Measurements from ENCODE around the gene PPP1R3F. TPM values are rescaled to one million over a fixed set of nuclear protein-coding genes. Genes with fewer than 3 reads are reported as not detected.

Gene PPP1R3F
- total and polyA plus RNA-seq, 7 experiments from 2014 or later, result 8.9 to 16.3 (median 9.7) TPM

GRCh38 chrX:49254639-49255038 lies 15.0 kb upstream of the PPP1R3F start:
- Mint-ChIP-seq H3K9me3 (no peaks in the 10 kb centered on the region), H3K27me3 (no peaks in the 10 kb centered on the region), H3K4me3 (no peak overlapping the region), H3K4me1 (peaks cover 5 to 36% (median 24%) of the 10 kb centered on the region in 7 donors), H3K36me3 (peaks cover 0 to 13% (median 6%) of the 10 kb centered on the region in 5 donors), H3K27ac (peak overlapping the region in 1 of 9 donors; percentile 25)
- ATAC-seq, result no peak
- Histone ChIP-seq H3K4me3 (ENCODE audit: low read length) (no peak overlapping the region), H3K36me3 (ENCODE audit: control insufficient read depth in 2 of 3, insufficient read depth in 3 of 3, low read length in 3 of 3) (peaks cover 0 to 12% (median 0%) of the 10 kb centered on the region in 3 experiments), H3K27ac (ENCODE audit: low read depth, low read length) (no peak overlapping the region), H3K27me3 (ENCODE audit: control insufficient read depth in 2 of 2, insufficient read depth in 2 of 2, low read length in 2 of 2) (no peaks in the 10 kb centered on the region), H3K4me1 (ENCODE audit: control insufficient read depth in 2 of 2, insufficient read depth in 2 of 2, low read length in 2 of 2) (peaks cover 15 to 33% of the 10 kb centered on the region in 2 donors), H3K9me3 (ENCODE audit: control insufficient read depth in 2 of 3, low read length in 3 of 3) (no peaks in the 10 kb centered on the region)
- CTCF ChIA-PET, result no interaction called here
- DNase-seq, result no peak
- intact Hi-C loops (cut with micrococcal nuclease), result no loop called here
- POLR2A ChIA-PET, result no interaction called here

GRCh38 chrX:49256268-49256995 lies 13.2 kb upstream of the PPP1R3F start:
- DNase-seq (no peak), ATAC-seq (no peak)
- Histone ChIP-seq H3K4me3 (ENCODE audit: low read length) (no peak overlapping the region), H3K27me3 (ENCODE audit: control insufficient read depth in 2 of 2, insufficient read depth in 2 of 2, low read length in 2 of 2) (no peaks in the 10 kb centered on the region), H3K9me3 (ENCODE audit: control insufficient read depth in 2 of 3, low read length in 3 of 3) (no peaks in the 10 kb centered on the region), H3K27ac (ENCODE audit: low read depth, low read length) (peak overlapping the region; percentile 52), H3K4me1 (ENCODE audit: control insufficient read depth in 2 of 2, insufficient read depth in 2 of 2, low read length in 2 of 2) (peaks cover 15 to 38% of the 10 kb centered on the region in 2 donors), H3K36me3 (ENCODE audit: control insufficient read depth in 2 of 3, insufficient read depth in 3 of 3, low read length in 3 of 3) (no peaks in the 10 kb centered on the region)
- Mint-ChIP-seq H3K4me3 (no peak overlapping the region), H3K9me3 (no peaks in the 10 kb centered on the region), H3K4me1 (peaks cover 5 to 37% (median 32%) of the 10 kb centered on the region in 7 donors), H3K36me3 (peaks cover 0 to 15% (median 0%) of the 10 kb centered on the region in 5 donors), H3K27me3 (no peaks in the 10 kb centered on the region), H3K27ac (peak overlapping the region in 6 of 9 donors; percentile 18 to 67 (median 28))
- ChIA-PET CTCF (interaction anchor here (0.6 to 0.9 kb wide), 3 partner anchors 12 to 498 kb away, joined by 3 to 4 read pairs (median 3); no protein-coding TSS in a partner anchor), POLR2A (interaction anchor here (4.2 kb wide), 1 partner anchor 12 kb away, joined by 30 read pairs; the partner anchor contains the start of gene PPP1R3F)
- intact Hi-C loops (cut with micrococcal nuclease), result no loop called here

GRCh38 chrX:49257074-49257790 lies 12.4 kb upstream of the PPP1R3F start:
- Histone ChIP-seq H3K4me3 (ENCODE audit: low read length) (peak overlapping the region; percentile 9), H3K27ac (ENCODE audit: low read depth, low read length) (peak overlapping the region; percentile 52), H3K36me3 (ENCODE audit: control insufficient read depth in 2 of 3, insufficient read depth in 3 of 3, low read length in 3 of 3) (no peaks in the 10 kb centered on the region), H3K9me3 (ENCODE audit: control insufficient read depth in 2 of 3, low read length in 3 of 3) (no peaks in the 10 kb centered on the region), H3K27me3 (ENCODE audit: control insufficient read depth in 2 of 2, insufficient read depth in 2 of 2, low read length in 2 of 2) (no peaks in the 10 kb centered on the region), H3K4me1 (ENCODE audit: control insufficient read depth in 2 of 2, insufficient read depth in 2 of 2, low read length in 2 of 2) (peaks cover 15 to 38% of the 10 kb centered on the region in 2 donors)
- Mint-ChIP-seq H3K27ac (peak overlapping the region; percentile 26 to 81 (median 74)), H3K4me3 (peak overlapping the region in 8 of 10 donors; percentile 36 to 66 (median 54)), H3K36me3 (peaks cover 0 to 15% (median 0%) of the 10 kb centered on the region in 5 donors), H3K27me3 (no peaks in the 10 kb centered on the region), H3K9me3 (no peaks in the 10 kb centered on the region), H3K4me1 (peaks cover 5 to 40% (median 30%) of the 10 kb centered on the region in 7 donors)
- DNase-seq, result no peak
- ATAC-seq, result no peak
- ChIA-PET CTCF (interaction anchor here (0.6 to 0.9 kb wide), 3 partner anchors 11 to 497 kb away, joined by 3 to 4 read pairs (median 3); no protein-coding TSS in a partner anchor), POLR2A (interaction anchor here (0.7 to 4.2 kb wide), 2 partner anchors 11 to 101 kb away, joined by 3 to 30 read pairs; partner anchors contain the start of gene PPP1R3F)
- intact Hi-C loops (cut with micrococcal nuclease), result no loop called here

GRCh38 chrX:49257846-49258748 lies 11.5 kb upstream of the PPP1R3F start:
- Mint-ChIP-seq H3K27ac (peak overlapping the region; percentile 26 to 81 (median 74)), H3K4me1 (peaks cover 5 to 39% (median 29%) of the 10 kb centered on the region in 7 donors), H3K9me3 (no peaks in the 10 kb centered on the region), H3K36me3 (peaks cover 0 to 18% (median 0%) of the 10 kb centered on the region in 5 donors), H3K4me3 (peak overlapping the region; percentile 36 to 74 (median 49)), H3K27me3 (no peaks in the 10 kb centered on the region)
- H3K4me3 ChIP-seq (ENCODE audit: low read length), result peak overlapping the region; percentile 9
- ATAC-seq (peak; percentile 49), DNase-seq (peak in 1 of 9 donors; percentile 13)
- peak overlapping the region; percentile 52 for H3K27ac ChIP-seq (ENCODE audit: low read depth, low read length)
- H3K4me1 ChIP-seq (ENCODE audit: control insufficient read depth in 2 of 2, insufficient read depth in 2 of 2, low read length in 2 of 2), result peaks cover 15 to 38% of the 10 kb centered on the region in 2 donors
- ChIA-PET POLR2A (interaction anchor here (0.6 to 4.2 kb wide), 6 partner anchors 10 to 430 kb away, joined by 3 to 30 read pairs (median 4); partner anchors contain the start of genes CCDC22 and PPP1R3F), CTCF (interaction anchor here (0.9 kb wide), 1 partner anchor 10 kb away, joined by 4 read pairs; no protein-coding TSS in a partner anchor)
- H3K27me3 ChIP-seq (ENCODE audit: control insufficient read depth in 2 of 2, insufficient read depth in 2 of 2, low read length in 2 of 2), result no peaks in the 10 kb centered on the region
- H3K9me3 ChIP-seq (ENCODE audit: control insufficient read depth in 2 of 3, low read length in 3 of 3), result no peaks in the 10 kb centered on the region
- intact Hi-C loops (cut with micrococcal nuclease), result loop anchor here in 1 of 2 donors (1.0 kb wide), 1 partner anchor 11 kb away; the partner anchor contains the start of gene PPP1R3F
- no peaks in the 10 kb centered on the region for H3K36me3 ChIP-seq (ENCODE audit: control insufficient read depth in 2 of 3, insufficient read depth in 3 of 3, low read length in 3 of 3)

GRCh38 chrX:49258749-49259124 lies 10.9 kb upstream of the PPP1R3F start:
- ChIA-PET POLR2A (interaction anchor here (0.6 to 4.2 kb wide), 6 partner anchors 9 to 431 kb away, joined by 3 to 30 read pairs (median 4); partner anchors contain the start of genes CCDC22 and PPP1R3F), CTCF (no interaction called here)
- Mint-ChIP-seq H3K27ac (peak overlapping the region in 7 of 9 donors; percentile 17 to 73 (median 44)), H3K4me1 (peaks cover 5 to 39% (median 29%) of the 10 kb centered on the region in 7 donors), H3K27me3 (no peaks in the 10 kb centered on the region), H3K4me3 (peak overlapping the region in 4 of 10 donors; percentile 2 to 41 (median 32)), H3K36me3 (peaks cover 0 to 18% (median 0%) of the 10 kb centered on the region in 5 donors), H3K9me3 (no peaks in the 10 kb centered on the region)
- no peak for ATAC-seq
- Histone ChIP-seq H3K4me1 (ENCODE audit: control insufficient read depth in 2 of 2, insufficient read depth in 2 of 2, low read length in 2 of 2) (peaks cover 15 to 38% of the 10 kb centered on the region in 2 donors), H3K27ac (ENCODE audit: low read depth, low read length) (peak overlapping the region; percentile 7), H3K4me3 (ENCODE audit: low read length) (no peak overlapping the region), H3K9me3 (ENCODE audit: control insufficient read depth in 2 of 3, low read length in 3 of 3) (no peaks in the 10 kb centered on the region), H3K27me3 (ENCODE audit: control insufficient read depth in 2 of 2, insufficient read depth in 2 of 2, low read length in 2 of 2) (no peaks in the 10 kb centered on the region), H3K36me3 (ENCODE audit: control insufficient read depth in 2 of 3, insufficient read depth in 3 of 3, low read length in 3 of 3) (no peaks in the 10 kb centered on the region)
- DNase-seq, result no peak
- intact Hi-C loops (cut with micrococcal nuclease), result loop anchor here in 1 of 2 donors (1.0 kb wide), 1 partner anchor 11 kb away; the partner anchor contains the start of gene PPP1R3F

Measured in naive thymus-derived CD4-positive, alpha-beta T cell (primary cell).